HEK293 (cell line): ENCODE results near the gene FUT3.

ENCODE experiments used
- KLF10 ChIP-seq: fragments of 450-650 bp; IDR thresholded peaks from 2 replicates; pipeline ENCODE4 v1.5.1; 2018; ENCODE audit warnings: missing biosample characterization, mild to moderate bottlenecking, missing genetic modification characterization
- SALL2 ChIP-seq: fragments of 450-650 bp; formaldehyde crosslinking; IDR thresholded peaks from 2 replicates; pipeline ENCODE4 v1.5.0; 2017; ENCODE audit warnings: missing biosample characterization, mild to moderate bottlenecking, missing genetic modification characterization, borderline replicate concordance
- ZBTB48 ChIP-seq: fragments of 450-650 bp; formaldehyde crosslinking; IDR thresholded peaks from 2 replicates; pipeline ENCODE4 v1.5.1; 2016; ENCODE audit warnings: missing biosample characterization, missing genetic modification characterization
- ZBTB7A ChIP-seq: fragments of 450-650 bp; formaldehyde crosslinking; IDR thresholded peaks from 2 replicates; pipeline ENCODE4 v1.5.1; 2016; ENCODE audit warnings: low read depth, missing biosample characterization, missing genetic modification characterization
- ZNF146 ChIP-seq: fragments of 450-650 bp; formaldehyde crosslinking; IDR thresholded peaks from 2 replicates; pipeline ENCODE4 v1.5.1; 2016; ENCODE audit warnings: missing biosample characterization, missing genetic modification characterization
- ZNF23 ChIP-seq: fragments of 450-650 bp; formaldehyde crosslinking; IDR thresholded peaks from 2 replicates; pipeline ENCODE4 v1.5.1; 2016; ENCODE audit warnings: missing biosample characterization, missing genetic modification characterization, borderline replicate concordance
- ZNF248 ChIP-seq: fragments of 450-650 bp; formaldehyde crosslinking; IDR thresholded peaks from 2 replicates; pipeline ENCODE4 v1.5.1; 2017; ENCODE audit warnings: missing biosample characterization, missing genetic modification characterization
- ZNF274 ChIP-seq, 2 experiments: fragments of 200-500 bp in 1 of 2; fragments of 450-650 bp in 1 of 2; sonication (Bioruptor generic) in 1 of 2; formaldehyde crosslinking in 1 of 2; IDR thresholded peaks; 2 replicates each; pipeline versions ENCODE4 v1.5.1 to v1.6.1; 2014 to 2016; ENCODE audit warnings: borderline replicate concordance in 1 of 2, inconsistent platforms in 1 of 2, low read length in 1 of 2, missing biosample characterization in 1 of 2, missing genetic modification characterization in 1 of 2
- ZNF391 ChIP-seq: fragments of 450-650 bp; formaldehyde crosslinking; IDR thresholded peaks from 2 replicates; pipeline ENCODE4 v1.5.1; 2016; ENCODE audit warnings: low read depth, missing biosample characterization, missing genetic modification characterization, borderline replicate concordance
- ZNF394 ChIP-seq: fragments of 450-650 bp; formaldehyde crosslinking; IDR thresholded peaks from 2 replicates; pipeline ENCODE4 v1.5.1; 2016; ENCODE audit warnings: missing biosample characterization, missing genetic modification characterization, mild to moderate bottlenecking, moderate library complexity, borderline replicate concordance
- ZNF521 ChIP-seq: fragments of 450-650 bp; formaldehyde crosslinking; IDR thresholded peaks from 2 replicates; pipeline ENCODE4 v1.5.1; 2017; ENCODE audit warnings: missing biosample characterization, mild to moderate bottlenecking, missing genetic modification characterization
- ZNF600 ChIP-seq: fragments of 450-650 bp; formaldehyde crosslinking; IDR thresholded peaks from 2 replicates; pipeline ENCODE4 v1.5.1; 2016; ENCODE audit warnings: missing biosample characterization, missing genetic modification characterization
- ZNF660 ChIP-seq: fragments of 450-650 bp; IDR thresholded peaks from 2 replicates; pipeline ENCODE4 v1.5.1; 2018; ENCODE audit warnings: missing biosample characterization, mild to moderate bottlenecking, missing genetic modification characterization
- ZNF843 ChIP-seq: fragments of 450-650 bp; formaldehyde crosslinking; IDR thresholded peaks from 2 replicates; pipeline ENCODE4 v1.5.1; 2016; ENCODE audit warnings: missing biosample characterization, missing genetic modification characterization
- TF ChIP-seq, protein P1 (sequence below): fragments of 450-650 bp; formaldehyde crosslinking; IDR thresholded peaks from 2 replicates; pipeline ENCODE4 v1.5.1; 2017; ENCODE audit warnings: missing biosample characterization, missing genetic modification characterization
- TF ChIP-seq, protein P2 (sequence below): fragments of 450-650 bp; formaldehyde crosslinking; IDR thresholded peaks from 2 replicates; pipeline ENCODE4 v1.5.1; 2016; ENCODE audit warnings: missing biosample characterization, missing genetic modification characterization
- TF ChIP-seq, protein P3 (sequence below): fragments of 450-650 bp; formaldehyde crosslinking; IDR thresholded peaks from 2 replicates; pipeline ENCODE4 v1.5.1; 2016; ENCODE audit warnings: missing biosample characterization, missing genetic modification characterization, borderline replicate concordance
- TF ChIP-seq, protein P4 (sequence below): fragments of 450-650 bp; formaldehyde crosslinking; IDR thresholded peaks from 2 replicates; pipeline ENCODE4 v1.5.1; 2017; ENCODE audit warnings: missing biosample characterization, mild to moderate bottlenecking, missing genetic modification characterization, moderate library complexity
- TF ChIP-seq, protein P5 (sequence below): fragments of 450-650 bp; formaldehyde crosslinking; IDR thresholded peaks from 2 replicates; pipeline ENCODE4 v1.5.1; 2016; ENCODE audit warnings: missing biosample characterization, missing genetic modification characterization
- TF ChIP-seq, protein P6 (sequence below): fragments of 450-650 bp; formaldehyde crosslinking; IDR thresholded peaks from 2 replicates; pipeline ENCODE4 v1.5.1; 2016; ENCODE audit warnings: missing biosample characterization, missing genetic modification characterization
- TF ChIP-seq, protein P7 (sequence below): fragments of 450-650 bp; formaldehyde crosslinking; optimal IDR thresholded peaks from 2 replicates; pipeline ENCODE3; 2016; ENCODE audit warnings: missing biosample characterization, mild to moderate bottlenecking, missing genetic modification characterization
- TF ChIP-seq, protein P8 (sequence below): fragments of 450-650 bp; formaldehyde crosslinking; IDR thresholded peaks from 2 replicates; pipeline ENCODE4 v1.5.1; 2017; ENCODE audit warnings: missing biosample characterization, missing genetic modification characterization

Gene FUT3

DNA sequence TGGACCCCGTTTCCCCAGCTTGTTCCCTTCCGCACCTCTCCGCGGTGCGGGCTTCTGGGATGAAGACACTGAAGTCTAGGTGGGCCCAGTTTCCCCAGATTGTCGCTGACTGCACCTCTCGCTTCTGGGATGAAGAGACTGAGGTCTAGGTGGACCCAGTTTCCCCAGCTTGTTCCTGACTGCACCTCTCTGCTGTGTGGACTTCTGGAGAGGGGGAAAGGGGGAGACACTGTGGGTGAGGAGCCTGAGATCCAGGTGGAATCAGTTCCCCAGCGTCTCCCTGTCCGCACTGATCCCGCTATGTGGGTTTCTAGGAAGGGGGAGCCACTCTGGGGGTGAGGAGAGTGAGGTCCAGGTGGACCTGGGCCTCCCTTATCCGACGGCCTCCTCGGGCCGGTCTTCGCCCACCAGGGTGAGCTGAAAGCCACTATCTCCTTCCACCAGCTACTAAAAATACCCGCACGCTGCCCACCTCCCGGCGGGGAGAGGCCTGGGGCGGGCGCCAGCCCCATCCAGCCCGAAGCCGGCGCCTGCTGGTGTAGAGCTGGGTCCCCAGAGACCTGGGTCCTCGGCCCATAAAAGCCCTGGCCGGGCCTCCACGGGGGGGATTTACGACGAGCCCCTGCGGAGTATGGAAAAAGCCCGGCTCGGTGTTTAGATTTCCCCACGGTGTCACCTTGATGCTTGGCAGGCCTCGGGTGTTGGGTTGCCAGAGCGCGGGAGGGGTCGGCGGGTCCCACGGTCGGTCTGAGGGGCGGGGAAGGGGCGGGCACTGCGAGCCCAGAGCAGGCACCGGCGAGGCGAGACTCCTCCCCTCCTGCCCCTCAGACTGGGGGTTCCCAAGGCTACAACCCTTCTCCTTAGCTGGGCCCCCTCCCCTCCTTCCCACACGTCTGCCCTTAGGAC is 22.3 kb downstream of the FUT3 start (continued):
- no peak for TF ChIP-seq ZNF600 (tag by site-specific recombination)
- TF ChIP-seq, protein P1, sequence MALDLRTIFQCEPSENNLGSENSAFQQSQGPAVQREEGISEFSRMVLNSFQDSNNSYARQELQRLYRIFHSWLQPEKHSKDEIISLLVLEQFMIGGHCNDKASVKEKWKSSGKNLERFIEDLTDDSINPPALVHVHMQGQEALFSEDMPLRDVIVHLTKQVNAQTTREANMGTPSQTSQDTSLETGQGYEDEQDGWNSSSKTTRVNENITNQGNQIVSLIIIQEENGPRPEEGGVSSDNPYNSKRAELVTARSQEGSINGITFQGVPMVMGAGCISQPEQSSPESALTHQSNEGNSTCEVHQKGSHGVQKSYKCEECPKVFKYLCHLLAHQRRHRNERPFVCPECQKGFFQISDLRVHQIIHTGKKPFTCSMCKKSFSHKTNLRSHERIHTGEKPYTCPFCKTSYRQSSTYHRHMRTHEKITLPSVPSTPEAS = no peak
- no peak for TF ChIP-seq ZNF248 (tag by site-specific recombination)
- peak; percentile 57; the same call in 1 of the 2 replicates for TF ChIP-seq ZNF843 (tag by site-specific recombination)
- no peak for TF ChIP-seq ZNF391 (tag by site-specific recombination)
- no peak for TF ChIP-seq ZNF23 (tag by site-specific recombination)
- TF ChIP-seq, protein P2, sequence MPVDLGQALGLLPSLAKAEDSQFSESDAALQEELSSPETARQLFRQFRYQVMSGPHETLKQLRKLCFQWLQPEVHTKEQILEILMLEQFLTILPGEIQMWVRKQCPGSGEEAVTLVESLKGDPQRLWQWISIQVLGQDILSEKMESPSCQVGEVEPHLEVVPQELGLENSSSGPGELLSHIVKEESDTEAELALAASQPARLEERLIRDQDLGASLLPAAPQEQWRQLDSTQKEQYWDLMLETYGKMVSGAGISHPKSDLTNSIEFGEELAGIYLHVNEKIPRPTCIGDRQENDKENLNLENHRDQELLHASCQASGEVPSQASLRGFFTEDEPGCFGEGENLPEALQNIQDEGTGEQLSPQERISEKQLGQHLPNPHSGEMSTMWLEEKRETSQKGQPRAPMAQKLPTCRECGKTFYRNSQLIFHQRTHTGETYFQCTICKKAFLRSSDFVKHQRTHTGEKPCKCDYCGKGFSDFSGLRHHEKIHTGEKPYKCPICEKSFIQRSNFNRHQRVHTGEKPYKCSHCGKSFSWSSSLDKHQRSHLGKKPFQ (tag by site-specific recombination) = no peak
- 0 out of 2 replicates have a peak, but pooled peaks have one; percentile 7 for TF ChIP-seq ZBTB48 (tag by site-specific recombination)
- TF ChIP-seq, protein P3, sequence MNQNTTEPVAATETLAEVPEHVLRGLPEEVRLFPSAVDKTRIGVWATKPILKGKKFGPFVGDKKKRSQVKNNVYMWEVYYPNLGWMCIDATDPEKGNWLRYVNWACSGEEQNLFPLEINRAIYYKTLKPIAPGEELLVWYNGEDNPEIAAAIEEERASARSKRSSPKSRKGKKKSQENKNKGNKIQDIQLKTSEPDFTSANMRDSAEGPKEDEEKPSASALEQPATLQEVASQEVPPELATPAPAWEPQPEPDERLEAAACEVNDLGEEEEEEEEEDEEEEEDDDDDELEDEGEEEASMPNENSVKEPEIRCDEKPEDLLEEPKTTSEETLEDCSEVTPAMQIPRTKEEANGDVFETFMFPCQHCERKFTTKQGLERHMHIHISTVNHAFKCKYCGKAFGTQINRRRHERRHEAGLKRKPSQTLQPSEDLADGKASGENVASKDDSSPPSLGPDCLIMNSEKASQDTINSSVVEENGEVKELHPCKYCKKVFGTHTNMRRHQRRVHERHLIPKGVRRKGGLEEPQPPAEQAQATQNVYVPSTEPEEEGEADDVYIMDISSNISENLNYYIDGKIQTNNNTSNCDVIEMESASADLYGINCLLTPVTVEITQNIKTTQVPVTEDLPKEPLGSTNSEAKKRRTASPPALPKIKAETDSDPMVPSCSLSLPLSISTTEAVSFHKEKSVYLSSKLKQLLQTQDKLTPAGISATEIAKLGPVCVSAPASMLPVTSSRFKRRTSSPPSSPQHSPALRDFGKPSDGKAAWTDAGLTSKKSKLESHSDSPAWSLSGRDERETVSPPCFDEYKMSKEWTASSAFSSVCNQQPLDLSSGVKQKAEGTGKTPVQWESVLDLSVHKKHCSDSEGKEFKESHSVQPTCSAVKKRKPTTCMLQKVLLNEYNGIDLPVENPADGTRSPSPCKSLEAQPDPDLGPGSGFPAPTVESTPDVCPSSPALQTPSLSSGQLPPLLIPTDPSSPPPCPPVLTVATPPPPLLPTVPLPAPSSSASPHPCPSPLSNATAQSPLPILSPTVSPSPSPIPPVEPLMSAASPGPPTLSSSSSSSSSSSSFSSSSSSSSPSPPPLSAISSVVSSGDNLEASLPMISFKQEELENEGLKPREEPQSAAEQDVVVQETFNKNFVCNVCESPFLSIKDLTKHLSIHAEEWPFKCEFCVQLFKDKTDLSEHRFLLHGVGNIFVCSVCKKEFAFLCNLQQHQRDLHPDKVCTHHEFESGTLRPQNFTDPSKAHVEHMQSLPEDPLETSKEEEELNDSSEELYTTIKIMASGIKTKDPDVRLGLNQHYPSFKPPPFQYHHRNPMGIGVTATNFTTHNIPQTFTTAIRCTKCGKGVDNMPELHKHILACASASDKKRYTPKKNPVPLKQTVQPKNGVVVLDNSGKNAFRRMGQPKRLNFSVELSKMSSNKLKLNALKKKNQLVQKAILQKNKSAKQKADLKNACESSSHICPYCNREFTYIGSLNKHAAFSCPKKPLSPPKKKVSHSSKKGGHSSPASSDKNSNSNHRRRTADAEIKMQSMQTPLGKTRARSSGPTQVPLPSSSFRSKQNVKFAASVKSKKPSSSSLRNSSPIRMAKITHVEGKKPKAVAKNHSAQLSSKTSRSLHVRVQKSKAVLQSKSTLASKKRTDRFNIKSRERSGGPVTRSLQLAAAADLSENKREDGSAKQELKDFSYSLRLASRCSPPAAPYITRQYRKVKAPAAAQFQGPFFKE (tag by site-specific recombination) = no peak
- peak; percentile 63; the same call in 1 of the 2 replicates for TF ChIP-seq KLF10 (tag by site-specific recombination)
- no peak for TF ChIP-seq SALL2 (tag by site-specific recombination)
- TF ChIP-seq, protein P4, sequence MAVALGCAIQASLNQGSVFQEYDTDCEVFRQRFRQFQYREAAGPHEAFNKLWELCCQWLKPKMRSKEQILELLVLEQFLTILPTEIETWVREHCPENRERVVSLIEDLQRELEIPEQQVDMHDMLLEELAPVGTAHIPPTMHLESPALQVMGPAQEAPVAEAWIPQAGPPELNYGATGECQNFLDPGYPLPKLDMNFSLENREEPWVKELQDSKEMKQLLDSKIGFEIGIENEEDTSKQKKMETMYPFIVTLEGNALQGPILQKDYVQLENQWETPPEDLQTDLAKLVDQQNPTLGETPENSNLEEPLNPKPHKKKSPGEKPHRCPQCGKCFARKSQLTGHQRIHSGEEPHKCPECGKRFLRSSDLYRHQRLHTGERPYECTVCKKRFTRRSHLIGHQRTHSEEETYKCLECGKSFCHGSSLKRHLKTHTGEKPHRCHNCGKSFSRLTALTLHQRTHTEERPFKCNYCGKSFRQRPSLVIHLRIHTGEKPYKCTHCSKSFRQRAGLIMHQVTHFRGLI (tag by site-specific recombination) = no peak
- TF ChIP-seq ZNF146 (tag by site-specific recombination) = no peak
- TF ChIP-seq, protein P5, sequence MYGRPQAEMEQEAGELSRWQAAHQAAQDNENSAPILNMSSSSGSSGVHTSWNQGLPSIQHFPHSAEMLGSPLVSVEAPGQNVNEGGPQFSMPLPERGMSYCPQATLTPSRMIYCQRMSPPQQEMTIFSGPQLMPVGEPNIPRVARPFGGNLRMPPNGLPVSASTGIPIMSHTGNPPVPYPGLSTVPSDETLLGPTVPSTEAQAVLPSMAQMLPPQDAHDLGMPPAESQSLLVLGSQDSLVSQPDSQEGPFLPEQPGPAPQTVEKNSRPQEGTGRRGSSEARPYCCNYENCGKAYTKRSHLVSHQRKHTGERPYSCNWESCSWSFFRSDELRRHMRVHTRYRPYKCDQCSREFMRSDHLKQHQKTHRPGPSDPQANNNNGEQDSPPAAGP = no peak
- TF ChIP-seq ZNF394 (tag by site-specific recombination) = 0 out of 2 replicates have a peak, but pooled peaks have one; percentile 4
- TF ChIP-seq ZBTB7A (tag by site-specific recombination) = peak; percentile 63; the same call in 1 of the 2 replicates
- TF ChIP-seq, protein P6, sequence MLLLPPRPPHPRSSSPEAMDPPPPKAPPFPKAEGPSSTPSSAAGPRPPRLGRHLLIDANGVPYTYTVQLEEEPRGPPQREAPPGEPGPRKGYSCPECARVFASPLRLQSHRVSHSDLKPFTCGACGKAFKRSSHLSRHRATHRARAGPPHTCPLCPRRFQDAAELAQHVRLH (tag by site-specific recombination) = no peak
- no peak for TF ChIP-seq ZNF660 (tag by site-specific recombination)
- TF ChIP-seq, protein P7, sequence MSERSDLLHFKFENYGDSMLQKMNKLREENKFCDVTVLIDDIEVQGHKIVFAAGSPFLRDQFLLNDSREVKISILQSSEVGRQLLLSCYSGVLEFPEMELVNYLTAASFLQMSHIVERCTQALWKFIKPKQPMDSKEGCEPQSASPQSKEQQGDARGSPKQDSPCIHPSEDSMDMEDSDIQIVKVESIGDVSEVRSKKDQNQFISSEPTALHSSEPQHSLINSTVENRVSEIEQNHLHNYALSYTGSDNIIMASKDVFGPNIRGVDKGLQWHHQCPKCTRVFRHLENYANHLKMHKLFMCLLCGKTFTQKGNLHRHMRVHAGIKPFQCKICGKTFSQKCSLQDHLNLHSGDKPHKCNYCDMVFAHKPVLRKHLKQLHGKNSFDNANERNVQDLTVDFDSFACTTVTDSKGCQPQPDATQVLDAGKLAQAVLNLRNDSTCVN (tag by site-specific recombination) = peak; percentile 17
- TF ChIP-seq, protein P8, sequence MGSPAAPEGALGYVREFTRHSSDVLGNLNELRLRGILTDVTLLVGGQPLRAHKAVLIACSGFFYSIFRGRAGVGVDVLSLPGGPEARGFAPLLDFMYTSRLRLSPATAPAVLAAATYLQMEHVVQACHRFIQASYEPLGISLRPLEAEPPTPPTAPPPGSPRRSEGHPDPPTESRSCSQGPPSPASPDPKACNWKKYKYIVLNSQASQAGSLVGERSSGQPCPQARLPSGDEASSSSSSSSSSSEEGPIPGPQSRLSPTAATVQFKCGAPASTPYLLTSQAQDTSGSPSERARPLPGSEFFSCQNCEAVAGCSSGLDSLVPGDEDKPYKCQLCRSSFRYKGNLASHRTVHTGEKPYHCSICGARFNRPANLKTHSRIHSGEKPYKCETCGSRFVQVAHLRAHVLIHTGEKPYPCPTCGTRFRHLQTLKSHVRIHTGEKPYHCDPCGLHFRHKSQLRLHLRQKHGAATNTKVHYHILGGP = no peak
- no peak for TF ChIP-seq ZNF521
- TF ChIP-seq ZNF274 (IDR thresholded peaks at IDR 0.05; ENCODE audit: low read length) = no peak
- no peak for TF ChIP-seq ZNF274 (tag by site-specific recombination; IDR thresholded peaks at IDR 0.05; ENCODE audit: borderline replicate concordance)
